22Rv1 (cell line): ENCODE results near the gene MCF2.

Experiments
- ZFX ChIP-seq: fragments of 450-650 bp; IDR thresholded peaks from 2 replicates; pipeline ENCODE4 v1.6.1; 2017; ENCODE audit warnings: antibody characterized with exemption, borderline replicate concordance
- TF ChIP-seq, protein P1 (sequence below): fragments of 450-650 bp; IDR thresholded peaks from 2 replicates; pipeline ENCODE4 v1.5.1; 2017; ENCODE audit warnings: mild to moderate bottlenecking

DNA sequence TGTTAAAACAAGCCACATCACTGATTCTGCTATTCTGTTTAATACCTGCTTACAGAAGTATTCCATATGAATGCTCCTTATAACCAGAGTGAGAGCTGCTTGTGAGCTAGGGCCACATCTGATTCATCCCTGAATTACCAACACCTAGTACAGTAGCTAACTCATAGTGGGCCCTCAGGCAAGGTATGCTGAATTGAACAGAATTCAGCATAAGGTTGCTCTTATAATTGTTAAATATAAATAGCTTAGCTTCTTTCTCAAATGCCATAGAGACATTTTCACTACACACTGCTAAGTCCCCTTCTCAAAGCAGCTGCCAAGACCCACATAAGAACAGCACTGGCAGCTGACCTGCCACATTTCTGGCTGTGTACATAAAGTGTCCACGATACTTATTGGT is 27.0 kb upstream of the MCF2 start:
- TF ChIP-seq, protein P1, sequence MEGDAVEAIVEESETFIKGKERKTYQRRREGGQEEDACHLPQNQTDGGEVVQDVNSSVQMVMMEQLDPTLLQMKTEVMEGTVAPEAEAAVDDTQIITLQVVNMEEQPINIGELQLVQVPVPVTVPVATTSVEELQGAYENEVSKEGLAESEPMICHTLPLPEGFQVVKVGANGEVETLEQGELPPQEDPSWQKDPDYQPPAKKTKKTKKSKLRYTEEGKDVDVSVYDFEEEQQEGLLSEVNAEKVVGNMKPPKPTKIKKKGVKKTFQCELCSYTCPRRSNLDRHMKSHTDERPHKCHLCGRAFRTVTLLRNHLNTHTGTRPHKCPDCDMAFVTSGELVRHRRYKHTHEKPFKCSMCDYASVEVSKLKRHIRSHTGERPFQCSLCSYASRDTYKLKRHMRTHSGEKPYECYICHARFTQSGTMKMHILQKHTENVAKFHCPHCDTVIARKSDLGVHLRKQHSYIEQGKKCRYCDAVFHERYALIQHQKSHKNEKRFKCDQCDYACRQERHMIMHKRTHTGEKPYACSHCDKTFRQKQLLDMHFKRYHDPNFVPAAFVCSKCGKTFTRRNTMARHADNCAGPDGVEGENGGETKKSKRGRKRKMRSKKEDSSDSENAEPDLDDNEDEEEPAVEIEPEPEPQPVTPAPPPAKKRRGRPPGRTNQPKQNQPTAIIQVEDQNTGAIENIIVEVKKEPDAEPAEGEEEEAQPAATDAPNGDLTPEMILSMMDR: no peak
- no peak for TF ChIP-seq ZFX
